MCF 10A (cell line): ENCODE data around the gene TK1. TPM values are rescaled to one million over a fixed set of nuclear protein-coding genes. Genes with fewer than 3 reads are reported as not detected.
A peak's percentile ranks its signal among the peaks of the same experiment; 100 is the strongest.
"Not testable (repeated sequence)": the region's sequence is repeated elsewhere in the genome, so short reads cannot be mapped to it uniquely, and the experiment has no call there.

Source experiments
- Bru-seq: library from RNA; stranded (reverse); fragments of 400-500 nt; gene quantifications from one replicate; lab custom pipeline; 2021; lab: Mats Ljungman, UMichigan
- BruChase-seq, 2 experiments: library from RNA; stranded (reverse); fragments of 400-500 nt; gene quantifications; one replicate each; lab custom pipeline; 2021; lab: Mats Ljungman, UMichigan
- BruUV-seq: library from RNA; stranded (reverse); fragments of 400-500 nt; replicated peaks from 2 replicates; lab custom pipeline; 2021; lab: Mats Ljungman, UMichigan
- CTCF ChIA-PET: fragments of 300-600 bp; sonication (Branson Sonifier 250); formaldehyde crosslinking; extraction: SDS; loops from one replicate; lab custom pipeline; 2021; ENCODE audit warnings: antibody characterized with exemption, inconsistent platforms; lab: Yijun Ruan, JAX
- POLR2A ChIA-PET: fragments of 300-600, 350-650 bp; sonication (Branson Sonifier 250); formaldehyde crosslinking; extraction: SDS; loops from one replicate; lab custom pipeline; 2020; ENCODE audit warnings: antibody characterized with exemption, inconsistent platforms; lab: Yijun Ruan, JAX
- DNase-seq: peaks from one replicate; pipeline ENCODE4 v3.0.0-alpha.2; 2018; ENCODE audit not compliant: unreplicated experiment
- H3K27ac Mint-ChIP-seq: one replicate; pipeline ENCODE4 v1.8.0; 2022; ENCODE audit warnings: mild to moderate bottlenecking, low read depth, mixed read lengths; ENCODE audit not compliant: unreplicated experiment
- H3K27me3 Mint-ChIP-seq: one replicate; pipeline ENCODE4 v1.8.0; 2022; ENCODE audit warnings: mixed read lengths; ENCODE audit not compliant: insufficient read depth, unreplicated experiment
- H3K36me3 Mint-ChIP-seq: one replicate; pipeline ENCODE4 v1.8.0; 2022; ENCODE audit warnings: mild to moderate bottlenecking, moderate library complexity, mixed read lengths; ENCODE audit not compliant: insufficient read depth, unreplicated experiment
- H3K4me1 Mint-ChIP-seq: one replicate; pipeline ENCODE4 v1.8.0; 2022; ENCODE audit warnings: mixed read lengths; ENCODE audit not compliant: insufficient read depth, unreplicated experiment
- H3K4me3 Mint-ChIP-seq: one replicate; pipeline ENCODE4 v1.8.0; 2022; ENCODE audit warnings: mild to moderate bottlenecking, moderate library complexity, mixed read lengths; ENCODE audit not compliant: unreplicated experiment
- H3K9me3 Mint-ChIP-seq: one replicate; pipeline ENCODE4 v1.8.0; 2022; ENCODE audit warnings: mixed read lengths; ENCODE audit not compliant: unreplicated experiment
- intact Hi-C: fragments of 100-400 bp; cut with micrococcal nuclease; formaldehyde crosslinking; loops from 2 replicates; pipeline ENCODE4 v1.14.1; 2022
- long read RNA-seq: library from polyadenylated mRNA; stranded (forward); transcript quantifications from one replicate; pipeline ENCODE4 v2.0.0, GENCODE V29; 2022
- total RNA-seq: library from RNA; stranded (reverse); gene quantifications from 2 replicates; pipeline ENCODE4 v1.2.3, GENCODE V29; 2022
- TF ChIP-seq, protein P1 (sequence below): fragments of 200-600 bp; IDR thresholded peaks from one replicate; pipeline ENCODE4 v1.8.0; 2022; ENCODE audit warnings: antibody characterized with exemption, mild to moderate bottlenecking; ENCODE audit not compliant: unreplicated experiment

The TK1 gene, protein sequence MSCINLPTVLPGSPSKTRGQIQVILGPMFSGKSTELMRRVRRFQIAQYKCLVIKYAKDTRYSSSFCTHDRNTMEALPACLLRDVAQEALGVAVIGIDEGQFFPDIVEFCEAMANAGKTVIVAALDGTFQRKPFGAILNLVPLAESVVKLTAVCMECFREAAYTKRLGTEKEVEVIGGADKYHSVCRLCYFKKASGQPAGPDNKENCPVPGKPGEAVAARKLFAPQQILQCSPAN
- 8.5 and 21.4 TPM in 2 replicates for total RNA-seq
- percentile 35 among the genes with signal in this experiment for Bru-seq, nascent RNA
- percentile 36 among the genes with signal in this experiment for BruChase-seq, experiment 1, labeled RNA remaining after a 6-hour chase
- percentile 31 among the genes with signal in this experiment for BruChase-seq, experiment 2, labeled RNA remaining after a 2-hour chase
- long read RNA-seq, transcript TK1-201 (7 exons, 1,628 nt), result major isoform, 93 of 103 reads
- long read RNA-seq, partial matches to known transcripts, result 5 of 103 reads
- long read RNA-seq, other reads (novel, unspliced or antisense), result 4 of 103 reads

DNA sequence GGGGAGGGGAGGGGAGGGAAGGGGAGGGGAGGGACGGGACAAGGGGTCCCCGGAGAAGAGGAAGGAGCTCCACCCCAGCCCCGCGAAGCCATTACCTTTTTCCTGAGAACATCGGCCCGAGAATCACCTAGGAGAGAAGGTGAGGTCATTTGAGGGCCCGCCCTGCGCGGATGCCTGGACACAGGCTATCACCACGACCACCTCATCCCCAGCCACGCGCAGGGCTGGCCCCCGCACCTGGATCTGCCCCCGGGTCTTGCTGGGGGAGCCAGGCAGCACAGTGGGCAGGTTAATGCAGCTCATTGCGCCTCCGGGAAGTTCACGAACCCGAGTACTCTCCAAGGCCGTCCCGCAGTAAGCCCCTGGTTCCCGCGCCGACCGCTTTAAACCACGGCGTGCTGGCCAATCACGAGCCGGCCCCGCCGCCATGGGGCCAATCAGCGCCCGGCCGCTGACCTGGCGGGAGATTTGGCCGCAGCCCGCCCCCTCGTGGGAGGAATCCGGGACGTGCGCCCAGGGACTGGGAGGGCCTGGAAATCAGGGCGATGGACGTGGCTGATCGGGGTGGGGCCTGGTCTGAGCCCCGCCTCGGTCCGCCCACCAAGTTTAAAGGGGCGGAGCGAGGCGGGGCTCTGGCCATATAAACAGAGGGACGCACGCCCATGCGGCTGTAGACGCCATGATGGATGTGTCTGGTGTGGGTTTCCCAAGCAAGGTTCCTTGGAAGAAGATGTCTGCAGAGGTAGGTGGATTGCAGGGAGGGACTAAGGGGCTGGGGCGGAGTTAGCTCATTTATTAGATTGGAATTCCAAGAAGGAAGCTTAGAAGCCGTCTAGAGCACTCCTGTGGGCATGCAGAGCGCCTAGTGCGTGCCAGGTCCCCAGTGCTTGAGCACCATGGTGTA lies at the start of gene TK1, which contains the start of gene AFMID:
Gene TK1, minus strand, starts transcription at position 361 of the 904 bp plus-strand sequence. Its CDS starts 58 bp downstream, at position 303.
Gene AFMID, plus strand, starts transcription at position 671 of the 904 bp plus-strand sequence. Its CDS starts 9 bp downstream, at position 680.
- TF ChIP-seq, protein P1, sequence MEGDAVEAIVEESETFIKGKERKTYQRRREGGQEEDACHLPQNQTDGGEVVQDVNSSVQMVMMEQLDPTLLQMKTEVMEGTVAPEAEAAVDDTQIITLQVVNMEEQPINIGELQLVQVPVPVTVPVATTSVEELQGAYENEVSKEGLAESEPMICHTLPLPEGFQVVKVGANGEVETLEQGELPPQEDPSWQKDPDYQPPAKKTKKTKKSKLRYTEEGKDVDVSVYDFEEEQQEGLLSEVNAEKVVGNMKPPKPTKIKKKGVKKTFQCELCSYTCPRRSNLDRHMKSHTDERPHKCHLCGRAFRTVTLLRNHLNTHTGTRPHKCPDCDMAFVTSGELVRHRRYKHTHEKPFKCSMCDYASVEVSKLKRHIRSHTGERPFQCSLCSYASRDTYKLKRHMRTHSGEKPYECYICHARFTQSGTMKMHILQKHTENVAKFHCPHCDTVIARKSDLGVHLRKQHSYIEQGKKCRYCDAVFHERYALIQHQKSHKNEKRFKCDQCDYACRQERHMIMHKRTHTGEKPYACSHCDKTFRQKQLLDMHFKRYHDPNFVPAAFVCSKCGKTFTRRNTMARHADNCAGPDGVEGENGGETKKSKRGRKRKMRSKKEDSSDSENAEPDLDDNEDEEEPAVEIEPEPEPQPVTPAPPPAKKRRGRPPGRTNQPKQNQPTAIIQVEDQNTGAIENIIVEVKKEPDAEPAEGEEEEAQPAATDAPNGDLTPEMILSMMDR, result peak; percentile 71
- ChIA-PET CTCF (interaction anchor here (0.5 to 1.5 kb wide), 13 partner anchors 10 to 680 kb away, joined by 3 to 8 read pairs (median 3); no protein-coding TSS in a partner anchor), POLR2A (interaction anchor here (0.5 to 1.4 kb wide), 9 partner anchors 11 to 237 kb away, joined by 3 to 4 read pairs (median 3); no protein-coding TSS in a partner anchor)
- Mint-ChIP-seq H3K36me3 (peaks cover 32% of the 10 kb centered on the region), H3K27ac (peak within 1 kb of the TSS; percentile 67), H3K9me3 (no peaks in the 10 kb centered on the region), H3K27me3 (no peaks in the 10 kb centered on the region), H3K4me3 (peak within 1 kb of the TSS; percentile 95), H3K4me1 (peaks cover 12% of the 10 kb centered on the region)
- BruUV-seq, result no TSS peak
- intact Hi-C loops, result loop anchor here (1.0 kb wide), 1 partner anchor 27 kb away; the partner anchor contains the start of gene BIRC5
- DNase-seq, result peak; percentile 97

DNA sequence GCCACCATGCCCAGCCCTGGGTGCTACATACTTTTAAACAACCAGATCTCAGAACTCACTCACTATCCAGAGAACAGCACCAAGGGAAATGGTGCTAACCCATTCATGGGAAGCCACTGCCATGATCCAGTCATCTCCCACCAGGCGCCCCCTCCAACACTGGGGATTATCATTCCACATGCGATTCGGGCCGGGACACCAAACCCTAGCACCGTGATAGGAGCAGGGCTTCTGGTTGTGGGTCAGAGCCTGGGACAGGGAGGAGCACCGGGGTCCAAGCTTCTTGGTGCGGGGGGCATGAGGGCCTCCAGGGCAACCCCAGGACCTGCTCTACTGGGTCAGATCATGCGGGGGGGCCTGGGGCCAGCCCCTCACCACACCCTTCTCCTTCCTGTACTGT lies 49.0 kb upstream of the TK1 start:
- CTCF ChIA-PET, result no interaction called here
- Mint-ChIP-seq H3K9me3 (no peaks in the 10 kb centered on the region), H3K4me3 (no peak overlapping the region), H3K4me1 (no peaks in the 10 kb centered on the region), H3K36me3 (peaks cover 6% of the 10 kb centered on the region), H3K27ac (no peak overlapping the region), H3K27me3 (peaks cover 9% of the 10 kb centered on the region)
- BruUV-seq, result no TSS peak
- TF ChIP-seq, protein P1, result no peak
- DNase-seq, result no peak
- intact Hi-C loops, result no loop called here
- POLR2A ChIA-PET, result no interaction called here

DNA sequence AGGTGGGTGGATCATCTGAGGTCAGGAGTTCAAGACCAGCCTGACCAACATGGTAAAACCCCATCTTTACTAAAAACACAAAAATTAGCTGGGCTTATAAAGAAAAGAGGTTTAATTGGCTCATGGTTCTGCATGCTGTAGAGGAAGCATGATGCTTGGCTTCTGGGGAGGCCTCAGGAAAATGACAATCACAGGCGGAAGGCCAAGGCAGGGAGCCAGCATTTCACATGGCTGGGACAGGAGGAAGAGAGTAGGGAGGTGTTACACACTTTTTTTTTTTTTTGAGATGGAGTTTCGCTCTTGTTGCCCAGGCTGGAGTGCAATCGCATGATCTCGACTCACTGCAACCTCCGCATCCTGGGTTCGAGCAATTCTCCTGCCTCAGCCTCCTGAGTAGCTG lies 48.2 kb upstream of the TK1 start:
- POLR2A ChIA-PET, intact Hi-C loops, DNase-seq, H3K4me1 Mint-ChIP-seq, H3K9me3 Mint-ChIP-seq, BruUV-seq, H3K36me3 Mint-ChIP-seq, H3K4me3 Mint-ChIP-seq, H3K27ac Mint-ChIP-seq: not testable (repeated sequence)
- CTCF ChIA-PET, result interaction anchor here (1.0 kb wide), 1 partner anchor 15 kb away, joined by 4 read pairs; no protein-coding TSS in a partner anchor
- H3K27me3 Mint-ChIP-seq, result peaks cover 14% of the 10 kb centered on the region

DNA sequence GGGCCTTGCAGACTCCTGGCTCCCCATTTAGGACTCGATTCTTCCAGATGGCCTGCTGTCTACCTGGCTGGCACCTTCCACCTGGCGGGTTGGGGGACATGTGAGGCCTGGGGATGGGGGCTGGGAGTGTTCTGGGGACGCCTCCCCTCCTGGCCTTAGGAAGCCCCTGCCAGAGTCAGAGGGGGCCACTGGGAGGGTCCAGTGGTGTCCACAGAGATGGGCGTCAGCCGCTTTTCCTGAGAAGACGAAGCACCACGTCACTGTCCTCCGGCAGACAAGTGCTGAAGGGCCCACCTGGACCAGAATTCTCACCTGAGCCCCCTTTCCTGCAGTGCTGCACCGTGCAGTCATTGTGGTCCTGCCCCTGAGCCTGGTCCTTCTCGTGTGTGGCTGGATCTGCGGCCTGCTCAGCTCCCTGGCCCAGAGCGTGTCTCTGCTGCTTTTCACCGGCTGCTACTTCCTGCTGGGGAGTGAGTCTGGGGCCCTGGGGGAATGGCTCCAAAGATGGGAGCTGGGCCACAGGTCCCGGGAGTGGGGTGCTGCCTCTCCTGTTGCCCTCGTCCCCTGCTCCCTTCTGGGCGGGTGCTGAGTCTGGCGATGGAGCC lies 47.5 kb upstream of the TK1 start:
- TF ChIP-seq, protein P1, result no peak
- no peak overlapping the region for H3K27ac Mint-ChIP-seq
- no peak overlapping the region for H3K4me3 Mint-ChIP-seq
- DNase-seq, result no peak
- POLR2A ChIA-PET, result no interaction called here
- H3K4me1 Mint-ChIP-seq, result no peaks in the 10 kb centered on the region
- peaks cover 6% of the 10 kb centered on the region for H3K36me3 Mint-ChIP-seq
- H3K9me3 Mint-ChIP-seq, result no peaks in the 10 kb centered on the region
- CTCF ChIA-PET, result interaction anchor here (0.5 to 1.0 kb wide), 2 partner anchors 16 to 194 kb away, joined by 3 to 4 read pairs; no protein-coding TSS in a partner anchor
- BruUV-seq, result no TSS peak
- intact Hi-C loops, result no loop called here
- peaks cover 14% of the 10 kb centered on the region for H3K27me3 Mint-ChIP-seq
